HG03159 (cell line): ENCODE measurements around the gene CLDN17.

Experiments
- ATAC-seq: cut with Tn5 transposase; IDR thresholded peaks from one replicate; pipeline ENCODE4 v1.9.1; 2021; ENCODE audit warnings: mild to moderate bottlenecking, moderate library complexity; ENCODE audit not compliant: unreplicated experiment

CLDN17 gene

DNA sequence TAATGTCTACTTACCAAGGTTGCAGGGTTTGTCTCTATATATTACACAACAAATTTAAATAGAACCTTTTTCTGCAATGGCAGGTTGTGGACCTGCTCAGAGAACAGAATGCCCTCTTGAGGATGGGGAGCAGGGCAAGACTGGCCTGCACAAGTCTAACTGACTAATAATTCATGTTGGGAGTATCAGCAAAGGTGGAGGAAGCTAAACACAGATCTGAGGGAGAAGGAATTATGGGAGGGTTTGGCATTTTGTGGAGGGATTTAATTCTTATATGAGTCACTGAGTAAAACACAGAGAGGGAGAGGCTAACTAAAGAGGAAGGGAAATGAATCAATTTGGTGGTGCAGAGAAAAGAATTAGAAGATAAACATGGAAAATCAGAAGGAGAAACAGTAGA lies 40.0 kb downstream of the CLDN17 start:
- ATAC-seq: no peak

DNA sequence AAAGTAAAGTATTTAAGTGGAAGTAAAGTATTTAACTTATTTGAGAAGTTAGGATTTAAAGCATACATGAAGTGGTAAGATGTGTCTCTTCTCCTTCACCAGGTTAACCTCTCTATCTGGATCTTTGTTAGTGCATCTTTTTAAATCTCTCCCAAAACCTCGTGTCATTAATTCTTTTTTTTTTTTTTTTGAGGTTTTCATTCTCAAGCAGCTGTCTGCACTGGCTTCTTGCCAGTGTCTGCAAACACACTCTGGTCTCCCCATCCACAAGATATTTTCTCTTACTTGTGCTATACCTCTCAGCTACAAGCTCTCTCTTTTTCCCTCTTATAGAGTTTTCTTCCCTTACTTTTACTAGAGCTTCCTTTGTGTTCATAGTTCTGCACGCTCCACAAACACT lies 49.0 kb downstream of the CLDN17 start:
- ATAC-seq: no peak

- ATAC-seq: no peak
Measured at GRCh38 chr21:30116479-30116878, 50.1 kb downstream of the CLDN17 start.
